NCI-H1694 (cell line): ENCODE results near the gene GLS.
"Not testable (repeated sequence)": the region's sequence is repeated elsewhere in the genome, so short reads cannot be mapped to it uniquely, and the experiment has no call there.

Experiments used
- DNase-seq: peaks from one replicate; lab custom pipeline; 2025; lab: John Stamatoyannopoulos, UW

GLS gene

DNA sequence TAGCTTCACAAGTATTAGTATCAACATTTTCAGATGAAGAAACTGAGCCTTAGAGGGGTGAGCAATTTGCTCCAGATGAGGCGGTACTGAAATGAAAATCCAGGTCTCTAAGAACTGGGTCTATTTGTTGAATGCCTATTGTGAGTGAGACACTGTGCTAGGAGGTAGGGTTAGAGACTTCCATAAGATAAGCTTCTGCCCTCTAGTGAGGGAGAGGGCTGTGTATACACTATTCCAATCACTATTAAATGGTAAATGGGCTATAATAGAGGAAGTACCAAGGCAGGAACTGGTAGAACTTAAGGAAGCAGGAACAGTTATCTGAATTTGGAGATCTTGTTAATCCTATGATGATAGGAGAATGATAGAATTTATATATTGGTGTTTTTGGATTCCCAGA lies 23.6 kb upstream of the GLS start:
- no peak for DNase-seq

DNA sequence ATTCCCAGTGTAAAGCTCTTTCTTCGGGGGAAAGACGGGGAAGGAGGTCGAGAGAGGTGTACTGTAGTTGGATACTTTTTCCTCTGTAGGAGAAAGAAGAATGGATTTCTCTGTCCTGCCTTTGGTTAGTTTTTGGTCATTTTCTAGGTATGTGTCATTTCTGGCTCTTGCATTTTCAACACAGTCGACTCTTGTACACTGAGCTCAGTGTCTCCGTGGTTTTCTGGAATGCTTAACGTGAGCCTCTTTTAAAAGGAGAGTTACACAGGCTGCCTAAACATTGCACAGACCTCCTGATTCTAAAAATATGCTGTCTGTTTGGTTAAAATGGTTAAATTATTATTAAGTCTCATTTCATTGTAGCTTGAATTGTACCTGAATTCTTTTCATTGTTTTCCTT lies 21.8 kb upstream of the GLS start:
- no peak for DNase-seq

- DNase-seq, result no peak
Measured at GRCh38 chr2:190859347-190860297, 21.0 kb upstream of the GLS start.

GRCh38 chr2:190860985-190861680 lies 19.5 kb upstream of the GLS start:
- no peak for DNase-seq

DNA sequence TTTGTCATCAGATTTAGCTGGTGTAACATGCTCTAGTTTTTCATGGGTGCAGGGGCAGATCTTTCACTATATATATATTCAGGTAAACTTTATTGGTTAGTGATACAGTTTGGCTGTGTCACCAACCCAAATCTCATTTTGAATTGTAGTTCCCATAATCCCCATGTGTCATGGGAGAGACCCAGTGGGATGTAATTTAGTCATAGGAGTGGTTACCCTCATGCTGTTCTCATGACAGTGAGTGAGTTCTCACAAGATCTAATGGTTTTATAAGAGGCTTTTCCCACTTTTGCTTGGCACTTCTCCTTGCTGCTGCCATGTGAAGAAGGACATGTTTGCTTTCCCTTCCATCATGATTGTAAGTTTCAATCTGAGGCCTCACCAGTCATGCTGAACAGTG lies 18.5 kb upstream of the GLS start:
- DNase-seq, result not testable (repeated sequence)

DNA sequence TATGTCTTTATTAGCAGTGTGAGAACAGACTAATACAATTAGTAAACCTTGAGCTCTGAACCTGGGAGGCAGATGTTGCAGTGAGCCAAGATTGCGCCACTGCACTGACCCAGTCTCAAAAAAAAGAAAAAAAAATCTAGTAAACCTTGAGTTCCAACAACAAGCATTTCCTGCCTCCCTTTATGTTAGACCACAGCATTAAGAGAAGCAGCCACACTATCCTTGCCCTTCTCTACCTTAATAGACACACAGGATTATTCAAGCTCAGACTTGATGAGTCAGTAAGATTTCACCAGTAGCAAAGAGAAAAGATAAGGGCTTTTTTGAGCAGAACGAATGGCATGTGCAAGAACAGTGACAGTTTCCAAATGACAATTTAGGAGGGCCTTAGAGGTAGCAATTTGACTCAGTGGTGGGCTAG lies 18.0 kb upstream of the GLS start:
- DNase-seq, result no peak

- no peak for DNase-seq
Measured at GRCh38 chr2:190863946-190864345, 16.7 kb upstream of the GLS start.

GRCh38 chr2:190864375-190864774 lies 16.2 kb upstream of the GLS start:
- DNase-seq, result no peak

GRCh38 chr2:190867212-190867611 lies 13.4 kb upstream of the GLS start:
- DNase-seq, result no peak

DNA sequence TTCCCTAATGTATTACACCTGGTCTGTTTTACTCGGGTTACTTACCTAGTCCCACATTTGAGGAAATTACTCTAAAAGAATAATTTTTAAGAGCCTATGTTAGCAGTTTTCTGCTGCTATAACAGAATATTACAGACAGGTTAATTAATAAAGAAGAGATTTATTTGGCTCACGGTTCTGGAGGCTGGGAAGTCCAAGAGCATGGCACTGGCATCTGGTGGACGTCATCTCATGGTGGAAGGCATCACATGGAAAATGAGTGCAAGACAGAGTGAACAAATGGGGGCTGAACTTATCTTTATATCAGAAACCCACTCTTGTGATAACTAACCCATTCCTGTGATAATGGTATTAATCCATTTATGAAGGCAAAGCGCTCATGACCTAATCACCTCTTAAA lies 12.8 kb upstream of the GLS start:
- DNase-seq, result no peak

GRCh38 chr2:190869721-190870120 lies 10.9 kb upstream of the GLS start:
- no peak for DNase-seq

DNA sequence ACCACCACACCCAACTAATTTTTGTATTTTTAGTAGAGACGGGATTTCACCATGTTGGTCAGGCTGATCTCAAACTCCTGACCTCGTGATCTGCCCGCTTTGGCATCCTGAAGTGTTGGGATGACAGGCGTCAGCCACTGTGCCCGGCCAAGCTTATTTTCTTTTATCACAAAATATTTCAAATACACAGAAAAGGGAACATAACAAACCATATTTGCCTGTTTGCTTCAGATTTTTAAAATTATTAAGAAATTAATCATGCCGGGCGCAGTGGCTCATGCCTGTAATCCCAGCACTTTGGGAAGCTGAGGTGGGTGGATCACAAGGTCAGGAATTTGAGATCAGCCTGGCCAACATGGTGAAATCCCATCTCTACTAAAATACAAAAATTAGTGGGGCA lies 7.2 kb upstream of the GLS start:
- not testable (repeated sequence) for DNase-seq

DNA sequence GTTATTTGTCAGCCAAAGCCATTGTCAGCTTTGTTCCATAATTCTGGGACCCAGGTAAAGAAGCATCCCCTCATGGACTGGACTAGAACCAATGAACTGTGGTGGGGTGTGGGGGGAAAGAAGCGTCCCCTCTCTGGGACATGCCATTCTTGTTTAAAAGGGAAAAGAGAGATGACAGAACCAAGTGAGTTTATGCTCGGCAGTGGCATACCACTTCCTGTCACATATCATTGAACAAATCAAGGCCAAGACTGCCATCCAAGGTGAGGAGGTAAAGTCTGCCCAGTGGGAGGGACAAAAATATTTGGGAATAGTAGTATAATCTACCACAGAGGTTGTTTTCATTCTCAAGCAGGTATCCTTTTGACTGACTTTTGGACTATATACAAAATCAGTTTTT lies 4.7 kb upstream of the GLS start:
- DNase-seq, result no peak

DNA sequence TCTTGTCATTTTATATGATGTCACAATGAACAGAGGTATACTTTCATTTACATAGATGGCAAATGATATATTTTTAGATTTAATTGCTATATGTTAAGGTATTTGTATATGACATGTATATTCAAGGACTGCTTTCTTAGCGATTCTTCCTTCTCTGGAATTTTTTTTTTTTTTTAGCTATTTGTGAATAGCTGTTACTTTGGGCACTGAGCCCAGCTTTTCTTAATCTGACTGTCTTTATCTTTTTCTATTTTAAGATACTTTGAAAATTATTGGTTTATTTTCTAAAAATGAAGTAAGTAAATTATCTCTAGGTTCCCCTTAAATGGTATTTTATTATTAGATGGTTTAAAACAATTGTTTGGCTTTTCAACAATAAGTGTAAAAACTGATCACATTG lies 4.0 kb upstream of the GLS start:
- no peak for DNase-seq

DNA sequence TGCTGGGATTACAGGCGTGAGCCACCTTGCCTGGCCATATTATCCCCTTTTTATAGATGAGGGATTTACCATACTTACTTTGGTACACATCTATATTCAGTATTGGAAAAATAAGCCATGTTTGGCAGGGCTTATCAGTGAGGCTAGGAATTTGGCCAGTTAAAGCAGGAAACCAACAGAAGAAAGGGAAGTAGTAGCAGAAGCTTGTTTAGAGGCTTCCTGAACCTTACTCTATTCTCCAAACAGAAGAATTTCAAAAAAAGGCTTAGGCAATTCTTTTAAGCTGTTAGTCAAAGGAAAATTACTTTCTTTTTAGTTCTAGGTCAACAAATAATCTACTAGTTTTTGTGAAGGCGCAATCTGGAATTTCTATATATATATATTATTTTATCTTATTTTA lies 3.2 kb upstream of the GLS start:
- DNase-seq, result no peak

DNA sequence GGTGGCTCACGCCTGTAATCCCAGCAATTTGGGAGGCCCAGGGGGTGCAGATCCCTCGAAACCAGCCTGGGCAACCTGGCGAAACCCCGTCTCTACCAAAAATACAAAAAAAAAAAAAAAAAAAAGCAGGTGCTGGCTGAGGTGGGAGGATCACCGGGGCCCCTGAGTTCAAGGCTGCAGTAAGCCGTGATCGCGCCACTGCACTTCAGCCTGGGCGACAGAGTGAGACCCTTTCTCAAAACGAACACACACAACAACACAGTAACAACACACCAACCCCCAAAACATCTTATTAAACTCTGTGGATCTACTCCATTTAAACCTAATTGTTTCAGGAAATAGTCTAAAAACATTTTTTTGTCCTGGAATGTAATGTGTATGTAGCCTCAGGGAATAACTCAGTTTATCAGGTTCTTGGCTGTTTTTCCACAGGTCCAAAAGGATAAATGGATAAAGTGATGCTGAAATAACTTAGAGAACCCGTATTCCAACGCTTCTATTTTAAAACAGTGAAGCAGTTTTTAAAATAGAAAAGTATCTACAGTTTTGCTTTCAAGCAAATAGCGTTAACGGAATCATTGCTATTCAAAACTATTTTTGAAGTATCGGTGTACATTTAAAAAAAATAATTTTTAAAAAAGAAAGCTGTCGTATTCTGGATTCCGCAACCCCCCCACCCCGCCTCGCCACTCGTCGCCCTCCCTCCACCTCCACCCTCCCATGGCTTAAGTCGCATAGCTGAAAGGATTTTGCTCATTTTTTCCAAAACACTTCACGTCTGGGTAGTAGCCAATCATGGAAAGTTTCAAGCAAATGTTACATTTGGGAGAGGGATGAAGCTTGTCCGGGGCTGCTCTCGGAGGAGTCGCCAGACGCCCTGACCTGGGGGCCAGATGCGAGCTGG lies 895 bp upstream of the GLS start:
- DNase-seq, result no peak

- DNase-seq, result no peak
Measured at GRCh38 chr2:190881084-190881597, 520 bp downstream of the GLS start.

GRCh38 chr2:190881598-190882410 lies 1.2 kb downstream of the GLS start:
- peak; percentile 69 for DNase-seq

- DNase-seq, result no peak
Measured at GRCh38 chr2:190882411-190882766, 1.8 kb downstream of the GLS start.

DNA sequence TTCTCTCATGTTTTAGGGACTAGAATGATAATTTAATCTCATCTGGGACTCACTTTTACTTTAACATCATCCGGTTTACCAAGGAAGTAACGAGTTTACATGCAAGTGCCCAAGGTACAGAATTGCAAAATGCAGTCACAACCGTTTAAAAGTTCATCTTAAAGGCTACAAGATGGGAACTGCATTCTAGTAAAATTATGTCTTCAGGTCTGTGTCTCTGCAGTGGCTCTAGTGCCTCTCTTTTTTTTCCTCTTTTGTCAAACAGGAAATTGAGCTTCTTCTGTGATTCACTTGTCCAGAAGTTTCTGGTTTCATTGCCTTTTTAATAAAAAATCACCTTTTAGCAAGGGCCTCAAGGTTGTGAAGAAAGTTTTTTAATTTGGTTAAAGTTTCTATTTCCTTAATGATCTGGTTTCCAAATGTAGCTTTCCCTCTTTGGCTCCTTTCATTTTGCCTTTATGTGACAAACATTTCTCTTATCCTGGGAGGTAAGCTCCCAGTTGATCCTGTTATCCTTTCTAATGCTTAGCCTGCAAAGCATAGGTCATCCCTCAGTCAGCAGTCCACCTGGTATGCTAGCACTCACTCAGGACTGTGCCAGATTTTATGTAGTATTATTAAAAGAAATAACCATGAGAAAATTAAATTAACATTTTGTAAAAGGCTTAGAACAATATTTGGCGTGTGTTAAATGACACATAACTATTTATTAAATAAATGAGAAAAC lies 2.4 kb downstream of the GLS start:
- DNase-seq, result no peak

DNA sequence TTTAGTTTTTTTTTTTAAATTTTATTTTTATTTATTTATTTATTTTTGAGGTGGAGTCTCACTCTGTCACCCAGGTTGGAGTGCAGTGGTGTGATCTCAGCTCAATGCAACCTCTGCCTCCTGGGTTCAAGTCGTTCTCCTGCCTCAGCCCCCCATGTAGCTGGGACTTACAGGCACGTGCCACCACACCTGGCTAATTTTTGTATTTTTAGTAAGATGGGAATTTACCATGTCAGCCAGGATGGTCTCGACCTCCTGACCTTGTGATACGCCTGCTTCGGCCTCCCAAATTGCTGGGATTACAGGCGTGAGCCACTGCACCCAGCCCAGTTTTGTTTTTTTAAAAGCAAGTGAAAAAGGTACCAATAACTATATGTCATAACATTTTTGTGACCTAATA lies 5.2 kb downstream of the GLS start:
- not testable (repeated sequence) for DNase-seq
